Adrenal gland (tissue), 12 donors: ENCODE data around the gene DOCK8. TPM values are rescaled to one million over a fixed set of nuclear protein-coding genes. Genes with fewer than 3 reads are reported as not detected.
A peak's percentile ranks its signal among the peaks of the same experiment; 100 is the strongest.

Experiments used
- DNase-seq, 7 donors: peaks; one replicate each; pipeline ENCODE4 v3.0.0-alpha.2; 2019 to 2020
- H3K27ac ChIP-seq, 5 donors: fragments of 200-600 bp; sonication (generic) in 4 of 5; 1 replicate in 3 of 5; 2 replicates in 2 of 5; pipeline versions ENCODE4 v1.5.1 to v1.8.0; 2016 to 2020; ENCODE audit warnings: mild to moderate bottlenecking in 1 of 5
- H3K27me3 ChIP-seq: fragments of 200-600 bp; 2 replicates; pipeline ENCODE4 v1.8.0; 2021
- H3K36me3 ChIP-seq, 2 donors: fragments of 200-600 bp; replicated peaks in 1 of 2; 1 replicate in 1 of 2; 2 replicates in 1 of 2; pipeline versions ENCODE4 v1.5.1 to v1.8.0; 2018 to 2022
- H3K4me1 ChIP-seq, 2 donors: fragments of 200-600 bp; replicated peaks in 1 of 2; 1 replicate in 1 of 2; 2 replicates in 1 of 2; pipeline versions ENCODE4 v1.5.1 to v1.8.0; 2018 to 2021
- H3K4me3 ChIP-seq, 4 donors: fragments of 200-600 bp; sonication (generic) in 3 of 4; one replicate each; pipeline ENCODE4 v1.5.1; 2016 to 2018
- H3K9me3 ChIP-seq, 3 donors: fragments of 200-600 bp; sonication (generic) in 1 of 3; replicated peaks in 1 of 3; 1 replicate in 2 of 3; 2 replicates in 1 of 3; pipeline versions ENCODE4 v1.5.1 to v1.8.0; 2016 to 2021
- POLR2A ChIP-seq, 2 donors: fragments of 450-650 bp; IDR thresholded peaks; one replicate each; pipeline ENCODE4 v1.6.1; 2017; ENCODE audit warnings: antibody characterized with exemption in 2 of 2, mild to moderate bottlenecking in 2 of 2, moderate library complexity in 1 of 2
- WGBS, 4 donors: extraction: QIAGEN DNeasy Blood & Tissue Kit in 2 of 4; methylation state at CpG; one replicate each; pipeline versions ENCODE4 v1.1.5 to v1.1.7; 2013 to 2017; 5-methylcytosine and 5-hydroxymethylcytosine counted together
- intact Hi-C, 2 donors: fragments of 100-400 bp; cut with DNase I; formaldehyde crosslinking; loops; one replicate each; pipeline versions ENCODE4 v1.14.1 to v1.15.0; 2022 to 2023
- polyA plus RNA-seq, 3 donors: library from polyadenylated mRNA; stranded (reverse); fragments of 200-250 nt in 2 of 3; fragments of 350-450 nt in 1 of 3; fragmentation: Illumina TruSeq in 1 of 3; extraction: RNeasy Lipid Tissue Mini Kit (QIAGEN cat#74804) in 1 of 3; gene quantifications; one replicate each; pipeline ENCODE4 v1.2.3, GENCODE V29; 2013 to 2014
- total RNA-seq, 9 donors: library from RNA; depleted of rRNA in 4 of 9; stranded (reverse); fragments of >200 nt in 4 of 9; fragments of 120-200 nt in 1 of 9; fragmentation: NEBNext Ultra II Directional in 1 of 9; extraction: Animal tissue kit (Norgen Biotek cat#: 25700) in 1 of 9; gene quantifications; one replicate each; pipeline versions ENCODE4 v1.1.0 to v1.2.4, GENCODE V29; 2013 to 2023
- TF ChIP-seq, protein P1 (sequence below), 6 experiments: fragments of 450-650 bp in 4 of 6; fragments of 200-600 bp in 2 of 6; sonication (generic) in 1 of 6; IDR thresholded peaks; 1 replicate in 5 of 6; 2 replicates in 1 of 6; pipeline versions ENCODE4 v1.5.1 to v1.8.0; 2016 to 2021; ENCODE audit warnings: antibody characterized with exemption in 6 of 6, mild to moderate bottlenecking in 2 of 6, moderate library complexity in 1 of 6
- donor health status: healthy with polysubstance abuse.
- donor health status: Bipolar disorder and iron deficiency.
- donor health status: DM: yes; HTN: yes; CAD: no.
- donor health status: DM: no; HTN: no; CAD: no.
- donor health status: DM: no; HTN: no; CAD: no.
- donor health status: DM: yes; HTN: yes; CAD: no.

Gene DOCK8
- total and polyA plus RNA-seq, 12 donors, result 8.3 to 134 (median 40.5) TPM

DNA sequence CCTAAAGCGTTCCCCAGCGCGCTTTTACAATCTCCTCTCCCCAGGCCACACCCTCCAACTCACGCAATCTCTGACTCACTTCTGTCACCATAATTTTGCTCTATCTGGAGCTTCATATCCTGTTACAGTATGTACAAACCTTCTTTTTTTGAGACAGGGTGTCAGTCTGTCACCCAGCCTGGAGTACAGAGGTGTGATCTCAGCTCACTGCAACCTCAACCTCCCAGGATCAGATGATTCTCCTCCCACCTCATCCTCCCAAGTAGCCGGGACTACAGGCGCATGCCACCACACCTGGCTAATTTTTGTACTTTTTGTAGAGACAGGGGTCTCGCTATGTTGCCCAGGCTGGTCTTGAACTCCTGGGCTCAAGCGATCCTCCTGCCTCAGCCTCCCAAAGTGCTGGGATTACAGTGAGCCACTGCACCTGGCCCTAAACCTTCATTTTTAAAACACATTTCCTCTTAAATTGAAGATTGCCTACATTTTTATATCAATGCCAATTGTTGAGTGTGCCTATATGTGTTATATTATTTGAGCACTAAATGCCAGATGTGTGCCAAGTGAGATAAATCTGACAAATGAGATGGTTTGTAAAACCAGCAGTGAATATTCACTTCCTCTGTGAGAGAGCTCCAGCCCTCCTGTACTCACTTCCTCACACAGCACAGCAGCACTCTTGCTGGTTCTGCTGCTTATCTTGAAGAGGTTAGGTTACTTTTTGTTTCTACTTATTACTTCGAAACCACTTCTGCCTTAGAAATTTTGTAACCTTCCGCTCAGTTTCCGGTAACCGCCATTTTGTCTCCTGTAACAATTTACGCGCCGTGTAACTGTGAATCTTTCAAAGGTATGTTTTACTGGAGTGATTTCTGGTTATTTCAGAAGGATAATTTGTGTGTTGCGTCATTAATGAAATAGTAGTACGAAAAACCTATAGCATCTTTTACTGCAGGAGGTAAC is 57.9 kb downstream of the DOCK8 start:
- intact Hi-C loops, result no loop called here
- Histone ChIP-seq H3K36me3 (no peaks in the 10 kb centered on the region), H3K27ac (peak overlapping the region in 2 of 5 donors; percentile 43 to 84), H3K27me3 (no peaks in the 10 kb centered on the region), H3K9me3 (no peaks in the 10 kb centered on the region), H3K4me1 (peaks cover 0 to 13% of the 10 kb centered on the region in 2 donors), H3K4me3 (no peak overlapping the region)
- 74 to 85% (median 76%) methylated on average over 17 of the region's 17 CpGs for WGBS, 4 donors
- peak in 4 of 7 donors; percentile 31 to 59 (median 34) for DNase-seq
- TF ChIP-seq, protein P1, sequence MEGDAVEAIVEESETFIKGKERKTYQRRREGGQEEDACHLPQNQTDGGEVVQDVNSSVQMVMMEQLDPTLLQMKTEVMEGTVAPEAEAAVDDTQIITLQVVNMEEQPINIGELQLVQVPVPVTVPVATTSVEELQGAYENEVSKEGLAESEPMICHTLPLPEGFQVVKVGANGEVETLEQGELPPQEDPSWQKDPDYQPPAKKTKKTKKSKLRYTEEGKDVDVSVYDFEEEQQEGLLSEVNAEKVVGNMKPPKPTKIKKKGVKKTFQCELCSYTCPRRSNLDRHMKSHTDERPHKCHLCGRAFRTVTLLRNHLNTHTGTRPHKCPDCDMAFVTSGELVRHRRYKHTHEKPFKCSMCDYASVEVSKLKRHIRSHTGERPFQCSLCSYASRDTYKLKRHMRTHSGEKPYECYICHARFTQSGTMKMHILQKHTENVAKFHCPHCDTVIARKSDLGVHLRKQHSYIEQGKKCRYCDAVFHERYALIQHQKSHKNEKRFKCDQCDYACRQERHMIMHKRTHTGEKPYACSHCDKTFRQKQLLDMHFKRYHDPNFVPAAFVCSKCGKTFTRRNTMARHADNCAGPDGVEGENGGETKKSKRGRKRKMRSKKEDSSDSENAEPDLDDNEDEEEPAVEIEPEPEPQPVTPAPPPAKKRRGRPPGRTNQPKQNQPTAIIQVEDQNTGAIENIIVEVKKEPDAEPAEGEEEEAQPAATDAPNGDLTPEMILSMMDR (IDR thresholded peaks at IDR 0.05), result no peak
- TF ChIP-seq POLR2A (IDR thresholded peaks at IDR 0.05), result no peak

DNA sequence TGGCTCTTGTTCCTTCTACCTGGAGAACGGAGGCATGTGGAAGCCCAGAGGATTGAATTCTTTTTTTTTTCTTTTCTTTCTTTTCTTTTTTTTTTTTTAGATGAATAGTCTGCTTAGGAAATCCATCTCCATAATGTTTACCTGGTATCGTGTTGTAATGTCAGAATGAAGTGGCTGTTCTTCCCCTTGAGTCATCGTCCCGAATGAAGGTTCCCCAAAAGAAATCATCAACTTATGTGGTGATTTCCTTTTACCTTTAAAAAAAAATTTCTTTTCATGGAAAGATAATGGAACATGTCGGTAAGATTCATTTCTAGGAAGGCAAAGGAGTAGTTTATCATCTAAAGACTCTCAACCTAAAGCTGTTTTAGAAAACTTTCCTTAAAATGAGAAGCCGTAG is 59.7 kb downstream of the DOCK8 start:
- 79 to 86% (median 84%) methylated on average over 6 of the region's 6 CpGs for WGBS, 4 donors
- TF ChIP-seq POLR2A (IDR thresholded peaks at IDR 0.05), result no peak
- TF ChIP-seq, protein P1 (IDR thresholded peaks at IDR 0.05), result no peak

DNA sequence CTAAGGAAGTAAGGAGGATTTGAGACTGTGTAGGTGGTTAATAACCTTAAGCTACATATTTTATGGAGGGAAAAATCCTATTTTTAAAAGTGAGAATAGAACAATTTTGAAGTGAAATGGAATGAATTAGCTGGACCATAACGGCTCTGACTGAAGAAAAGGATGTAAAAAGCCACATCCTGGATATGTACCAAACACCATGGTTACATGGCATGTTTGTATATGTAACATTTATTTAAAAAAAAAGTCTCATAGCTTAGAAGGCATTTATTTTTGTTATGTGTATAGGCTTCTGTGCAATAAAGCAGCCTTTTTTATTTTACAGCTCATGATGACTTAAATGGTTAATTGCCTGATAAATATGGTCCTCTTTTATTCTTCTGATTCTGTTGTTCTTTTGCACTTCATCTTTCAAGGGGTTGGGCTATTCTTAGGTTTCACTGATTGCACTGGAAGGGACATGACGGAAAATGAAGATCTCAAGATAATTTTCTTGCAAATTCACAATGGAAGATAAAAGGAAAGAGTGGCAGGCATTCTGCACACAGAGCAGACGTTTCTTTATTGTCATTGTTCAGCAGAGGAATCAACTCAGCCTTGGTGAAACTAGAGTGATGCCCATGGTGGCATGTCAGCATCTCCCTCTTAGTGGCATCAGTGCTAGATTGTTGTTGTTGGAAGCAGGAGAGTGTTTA is 63.1 kb downstream of the DOCK8 start:
- intact Hi-C loops, result no loop called here

More for the DNA sequence above, 59.7 kb downstream of the DOCK8 start:
- Histone ChIP-seq H3K4me1 (no peaks in the 10 kb centered on the region), H3K36me3 (no peaks in the 10 kb centered on the region), H3K27ac (no peak overlapping the region), H3K27me3 (no peaks in the 10 kb centered on the region), H3K9me3 (no peaks in the 10 kb centered on the region), H3K4me3 (no peak overlapping the region)
- DNase-seq, result no peak
- intact Hi-C loops, result no loop called here

DNA sequence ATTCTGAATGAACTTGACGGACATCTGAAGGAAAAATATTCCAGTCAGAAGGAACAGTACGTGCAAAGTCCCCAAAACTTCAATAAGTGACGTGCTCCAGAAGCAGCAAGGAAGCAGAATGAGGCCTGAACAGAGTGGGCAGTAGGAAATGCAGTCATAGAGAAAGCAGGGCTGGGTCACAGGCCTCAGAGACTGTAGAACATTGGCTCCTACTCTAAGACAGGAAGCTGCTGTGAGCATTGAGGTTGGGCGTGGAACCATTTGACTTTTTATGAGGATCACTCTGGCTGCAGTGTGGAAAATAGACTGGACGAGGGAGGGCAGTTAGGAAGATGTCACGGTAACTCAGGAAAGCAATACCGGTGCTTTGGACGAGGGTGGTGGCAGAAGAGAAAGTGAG is 64.0 kb downstream of the DOCK8 start:
- no peak overlapping the region for H3K4me3 ChIP-seq
- no peaks in the 10 kb centered on the region for H3K4me1 ChIP-seq
- 73 to 83% (median 80%) methylated on average over 8 of the region's 8 CpGs for WGBS, 4 donors
- H3K27ac ChIP-seq, result no peak overlapping the region
- no peaks in the 10 kb centered on the region for H3K27me3 ChIP-seq
- H3K9me3 ChIP-seq, result no peaks in the 10 kb centered on the region
- TF ChIP-seq POLR2A (IDR thresholded peaks at IDR 0.05), result no peak
- TF ChIP-seq, protein P1 (IDR thresholded peaks at IDR 0.05), result no peak
- intact Hi-C loops, result no loop called here
- DNase-seq, result peak in 1 of 7 donors; percentile 19
- H3K36me3 ChIP-seq, result no peaks in the 10 kb centered on the region

More for the DNA sequence above, 63.1 kb downstream of the DOCK8 start:
- Histone ChIP-seq H3K27me3 (no peaks in the 10 kb centered on the region), H3K4me3 (no peak overlapping the region), H3K27ac (no peak overlapping the region), H3K36me3 (no peaks in the 10 kb centered on the region), H3K4me1 (no peaks in the 10 kb centered on the region), H3K9me3 (no peaks in the 10 kb centered on the region)
- TF ChIP-seq, protein P1 (IDR thresholded peaks at IDR 0.05), result no peak
- no peak for TF ChIP-seq POLR2A (IDR thresholded peaks at IDR 0.05)
- no peak for DNase-seq
- 62 to 66% (median 64%) methylated on average over 3 of the region's 3 CpGs for WGBS, 4 donors
